ENCODE data around the gene SPEN.

DNA sequence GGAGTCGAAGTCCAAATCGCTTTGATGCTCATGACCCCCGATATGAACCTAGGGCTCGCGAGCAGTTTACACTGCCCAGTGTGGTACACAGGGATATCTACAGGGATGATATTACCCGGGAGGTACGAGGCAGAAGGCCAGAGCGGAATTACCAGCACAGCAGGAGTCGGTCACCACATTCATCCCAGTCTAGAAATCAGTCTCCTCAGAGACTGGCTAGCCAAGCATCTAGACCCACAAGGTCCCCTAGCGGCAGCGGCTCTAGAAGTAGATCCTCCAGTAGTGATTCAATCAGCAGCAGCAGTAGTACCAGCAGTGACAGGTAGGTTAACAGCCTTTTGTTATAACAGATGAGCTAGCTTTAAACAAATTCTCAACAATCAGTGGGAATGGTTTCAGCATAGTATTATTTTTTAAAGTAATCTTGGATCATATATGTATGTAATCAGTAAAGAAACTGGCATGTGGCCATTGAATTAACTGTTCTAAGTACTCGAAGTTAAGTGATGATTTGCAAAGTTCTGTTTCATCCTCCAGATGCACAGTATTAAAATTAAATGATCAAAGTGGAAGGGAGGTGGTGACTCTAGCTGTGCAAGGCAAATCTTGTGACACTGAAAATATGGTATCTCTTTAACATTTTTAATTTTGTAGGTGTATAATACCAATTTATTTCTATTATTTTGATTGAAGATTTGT is 29.0 kb downstream of the SPEN start:
- TF ChIP-seq POLR2AphosphoS5 (IDR thresholded peaks at IDR 0.05; ENCODE audit: low read length) (no peak), CTCF (IDR thresholded peaks at IDR 0.05 in 2 of 3, conservative IDR thresholded peaks at IDR 0.05 in 1 of 3; ENCODE audit: control insufficient read depth in 2 of 3, extremely low read depth in 1 of 3, insufficient read depth in 1 of 3, low read depth in 3 of 3, low read length in 3 of 3) (peak in 1 of 3 experiments; percentile 8; a peak in 1 of 6 replicates), EZH2 (IDR thresholded peaks at IDR 0.05; ENCODE audit: borderline replicate concordance, control insufficient read depth, low read depth, low read length) (no peak), JUND (IDR thresholded peaks at IDR 0.05; ENCODE audit: low read depth, low read length) (no peak), RAD21 (IDR thresholded peaks at IDR 0.05; ENCODE audit: insufficient read depth, low read depth, low read length) (no peak)
